HepG2 (cell line): Measurements from ENCODE around the gene RFFL. TPM values are rescaled to one million over a fixed set of nuclear protein-coding genes. Genes with fewer than 3 reads are reported as not detected.
A peak's percentile ranks its signal among the peaks of the same experiment; 100 is the strongest.

Experiments used
- AHR ChIP-seq: IDR thresholded peaks from 2 replicates; pipeline ENCODE4 v1.6.1; 2018; ENCODE audit warnings: missing genetic modification reagents, missing compliant biosample characterization
- BRD4 ChIP-seq: sonication (generic); formaldehyde crosslinking; IDR thresholded peaks from 2 replicates; pipeline ENCODE4 v1.4.0; 2020; ENCODE audit warnings: missing genetic modification reagents
- HMG20A ChIP-seq: IDR thresholded peaks from 2 replicates; pipeline ENCODE4 v1.6.1; 2016; ENCODE audit warnings: borderline replicate concordance
- HOXD1 ChIP-seq: sonication (generic); formaldehyde crosslinking; IDR thresholded peaks from 2 replicates; pipeline ENCODE4 v1.5.0; 2020; ENCODE audit warnings: missing genetic modification reagents
- KLF16 ChIP-seq, 2 experiments: sonication (generic) in 1 of 2; formaldehyde crosslinking in 1 of 2; IDR thresholded peaks; 2 replicates each; pipeline versions ENCODE4 v1.6.1 to v1.8.0; 2016 to 2023; ENCODE audit warnings: missing genetic modification reagents in 2 of 2, missing compliant biosample characterization in 1 of 2
- MAFF ChIP-seq: IDR thresholded peaks from 2 replicates; pipeline ENCODE4 v1.6.1; 2011; ENCODE audit warnings: low read depth, low read length, improper control_type of control experiment
- NCOA5 ChIP-seq: sonication (generic); formaldehyde crosslinking; IDR thresholded peaks from 2 replicates; pipeline ENCODE4 v1.4.0; 2020; ENCODE audit warnings: missing genetic modification reagents
- RELA ChIP-seq: sonication (generic); formaldehyde crosslinking; IDR thresholded peaks from 2 replicates; pipeline ENCODE4 v1.4.0; 2020; ENCODE audit warnings: missing genetic modification reagents
- REXO4 ChIP-seq: sonication (generic); formaldehyde crosslinking; IDR thresholded peaks from 2 replicates; pipeline ENCODE4 v1.8.0; 2022; ENCODE audit warnings: missing genetic modification reagents, mild to moderate bottlenecking, borderline replicate concordance
- SALL2 ChIP-seq: sonication (generic); formaldehyde crosslinking; IDR thresholded peaks from 2 replicates; pipeline ENCODE4 v1.8.1; 2023; ENCODE audit warnings: mild to moderate bottlenecking, missing genetic modification reagents, inconsistent platforms
- SIX4 ChIP-seq: sonication (generic); formaldehyde crosslinking; IDR thresholded peaks from 2 replicates; pipeline ENCODE4 v1.4.0; 2020; ENCODE audit warnings: missing genetic modification reagents
- SMAD9 ChIP-seq: sonication (generic); formaldehyde crosslinking; IDR thresholded peaks from 2 replicates; pipeline ENCODE4 v1.5.1; 2020; ENCODE audit warnings: mild to moderate bottlenecking, missing genetic modification reagents
- SOX6 ChIP-seq, 2 experiments: fragments of 450-650 bp in 1 of 2; sonication (generic) in 1 of 2; formaldehyde crosslinking in 1 of 2; IDR thresholded peaks; 2 replicates each; pipeline versions ENCODE4 v1.4.0 to v1.6.1; 2017 to 2020; ENCODE audit warnings: antibody characterized with exemption in 1 of 2, mild to moderate bottlenecking in 1 of 2, missing genetic modification reagents in 1 of 2
- TOE1 ChIP-seq: sonication (generic); formaldehyde crosslinking; IDR thresholded peaks from 2 replicates; pipeline ENCODE4 v1.4.0; 2020; ENCODE audit warnings: mild to moderate bottlenecking, missing genetic modification reagents
- YEATS2 ChIP-seq: sonication (generic); formaldehyde crosslinking; IDR thresholded peaks from 2 replicates; pipeline ENCODE4 v1.4.0; 2020; ENCODE audit warnings: missing genetic modification reagents, borderline replicate concordance
- ZBTB42 ChIP-seq: sonication (generic); formaldehyde crosslinking; IDR thresholded peaks from 2 replicates; pipeline ENCODE4 v1.5.0; 2020; ENCODE audit warnings: mild to moderate bottlenecking, missing genetic modification reagents
- ZFY ChIP-seq: sonication (generic); formaldehyde crosslinking; IDR thresholded peaks from 2 replicates; pipeline ENCODE4 v1.4.0; 2020; ENCODE audit warnings: missing genetic modification reagents
- ZNF335 ChIP-seq: sonication (generic); formaldehyde crosslinking; IDR thresholded peaks from 2 replicates; pipeline ENCODE4 v1.4.0; 2020; ENCODE audit warnings: missing genetic modification reagents
- ZNF724P ChIP-seq: sonication (generic); formaldehyde crosslinking; IDR thresholded peaks from 2 replicates; pipeline ENCODE4 v1.8.0; 2022; ENCODE audit warnings: missing genetic modification reagents, borderline replicate concordance
- ZNF781 ChIP-seq: sonication (generic); formaldehyde crosslinking; IDR thresholded peaks from 2 replicates; pipeline ENCODE4 v1.5.1; 2020; ENCODE audit warnings: borderline replicate concordance, mild to moderate bottlenecking, missing genetic modification reagents; ENCODE audit errors: not compliant biosample characterization
- ZSCAN21 ChIP-seq: sonication (generic); formaldehyde crosslinking; IDR thresholded peaks from 2 replicates; pipeline ENCODE4 v1.8.0; 2022; ENCODE audit warnings: mild to moderate bottlenecking, missing genetic modification reagents, moderate library complexity, borderline replicate concordance
- polyA plus RNA-seq, 8 experiments: library from polyadenylated mRNA; depleted of rRNA in 3 of 8; stranded (reverse) in 7 of 8; unstranded in 1 of 8; fragments of >200 nt; fragmentation: Illumina TruSeq in 4 of 8; extraction: Trizol in 4 of 8; gene quantifications; 2 replicates each; pipeline versions ENCODE4 v1.2.1 to v1.2.3, GENCODE V29; 2011 to 2016; ENCODE audit warnings: low read depth in 4 of 8, missing spikeins in 1 of 8, mixed read lengths in 1 of 8; ENCODE audit not compliant: insufficient read depth in 1 of 8
- total RNA-seq, 5 experiments: library from RNA; depleted of rRNA; stranded (reverse); fragments of >200 nt; fragmentation: Illumina TruSeq; extraction: Trizol; gene quantifications; 2 replicates each; pipeline ENCODE4 v1.2.3, GENCODE V29; 2016; ENCODE audit warnings: low read depth in 1 of 5
- TF ChIP-seq, protein P1 (sequence below): sonication (generic); formaldehyde crosslinking; IDR thresholded peaks from 2 replicates; pipeline ENCODE4 v1.4.0; 2020; ENCODE audit warnings: missing genetic modification reagents
- TF ChIP-seq, protein P2 (sequence below): IDR thresholded peaks from 2 replicates; pipeline ENCODE4 v1.6.1; 2016; ENCODE audit warnings: missing genetic modification reagents, missing compliant biosample characterization
- TF ChIP-seq, protein P3 (sequence below): sonication (generic); formaldehyde crosslinking; IDR thresholded peaks from 2 replicates; pipeline ENCODE4 v1.5.0; 2020; ENCODE audit warnings: mild to moderate bottlenecking, missing genetic modification reagents, borderline replicate concordance

RFFL gene
- total and polyA plus RNA-seq, 2 of the 13 experiments (the other 11 are each of a cell fraction or from before 2014, with no cell fraction given): 24.3 to 48.6 TPM

DNA sequence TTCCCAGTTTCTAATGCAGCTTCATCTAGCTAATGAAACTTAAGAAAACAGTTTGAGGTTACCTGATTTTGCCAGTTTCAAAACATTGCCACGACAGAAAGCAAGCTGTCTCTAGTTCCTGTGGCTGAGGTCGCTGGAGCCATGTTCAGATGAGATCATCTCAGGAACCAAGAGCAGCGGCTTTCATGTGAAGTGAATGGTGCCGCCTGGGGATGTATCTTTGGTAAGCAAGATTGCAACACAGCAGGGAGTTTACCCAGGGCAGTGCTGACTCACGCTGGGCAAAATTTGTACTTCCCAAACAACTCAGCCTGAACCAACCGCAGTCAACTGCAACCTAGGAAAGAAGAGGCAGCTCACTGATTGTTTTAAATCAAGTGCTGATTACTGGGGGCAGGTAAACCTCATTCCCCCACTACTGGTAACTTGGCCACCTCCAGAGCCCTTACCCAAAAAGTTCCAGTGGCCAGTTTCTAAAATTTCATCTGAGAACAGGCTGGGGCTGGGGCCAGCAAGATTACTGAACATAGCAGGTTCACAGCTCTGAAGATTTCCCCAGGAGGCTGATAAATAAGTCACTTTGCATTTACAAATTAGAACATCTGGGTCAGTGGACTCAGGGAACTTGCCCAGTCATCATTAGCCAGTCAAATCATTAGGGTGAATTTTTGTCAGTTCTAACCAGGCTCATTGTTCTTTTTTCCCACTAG, at the start of gene RFFL (continued):
- TF ChIP-seq YEATS2 (CRISPR knock-in tag): peak; percentile 46; the same call in 1 of the 2 replicates
- peak; percentile 54; the same call in 1 of the 2 replicates for TF ChIP-seq HMG20A
- peak; percentile 59; the same call in 1 of the 2 replicates for TF ChIP-seq ZNF335 (CRISPR knock-in tag)
- TF ChIP-seq BRD4 (CRISPR knock-in tag): peak; percentile 72; the same call in 1 of the 2 replicates
- TF ChIP-seq, protein P1, sequence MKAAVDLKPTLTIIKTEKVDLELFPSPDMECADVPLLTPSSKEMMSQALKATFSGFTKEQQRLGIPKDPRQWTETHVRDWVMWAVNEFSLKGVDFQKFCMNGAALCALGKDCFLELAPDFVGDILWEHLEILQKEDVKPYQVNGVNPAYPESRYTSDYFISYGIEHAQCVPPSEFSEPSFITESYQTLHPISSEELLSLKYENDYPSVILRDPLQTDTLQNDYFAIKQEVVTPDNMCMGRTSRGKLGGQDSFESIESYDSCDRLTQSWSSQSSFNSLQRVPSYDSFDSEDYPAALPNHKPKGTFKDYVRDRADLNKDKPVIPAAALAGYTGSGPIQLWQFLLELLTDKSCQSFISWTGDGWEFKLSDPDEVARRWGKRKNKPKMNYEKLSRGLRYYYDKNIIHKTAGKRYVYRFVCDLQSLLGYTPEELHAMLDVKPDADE (CRISPR knock-in tag): no peak
- no peak for TF ChIP-seq RELA (CRISPR knock-in tag)
- peak; percentile 75 for TF ChIP-seq HOXD1 (CRISPR knock-in tag)
- TF ChIP-seq SIX4: no peak
- no peak for TF ChIP-seq SMAD9
- no peak for TF ChIP-seq NCOA5
- TF ChIP-seq ZFY (CRISPR knock-in tag): peak; percentile 64
- peak; percentile 87 for TF ChIP-seq MAFF
- no peak for TF ChIP-seq ZBTB42 (CRISPR knock-in tag)
- TF ChIP-seq ZNF781 (CRISPR knock-in tag): no peak
- peak; percentile 65; the same call in 1 of the 2 replicates for TF ChIP-seq SALL2
- TF ChIP-seq ZNF724P (CRISPR knock-in tag): peak; percentile 32; the same call in 1 of the 2 replicates
- TF ChIP-seq TOE1 (CRISPR knock-in tag): no peak
- peak; percentile 92 for TF ChIP-seq ZSCAN21 (CRISPR knock-in tag)
- TF ChIP-seq REXO4 (CRISPR knock-in tag): no peak
- TF ChIP-seq, protein P2, sequence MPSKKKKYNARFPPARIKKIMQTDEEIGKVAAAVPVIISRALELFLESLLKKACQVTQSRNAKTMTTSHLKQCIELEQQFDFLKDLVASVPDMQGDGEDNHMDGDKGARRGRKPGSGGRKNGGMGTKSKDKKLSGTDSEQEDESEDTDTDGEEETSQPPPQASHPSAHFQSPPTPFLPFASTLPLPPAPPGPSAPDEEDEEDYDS (CRISPR knock-in tag): peak; percentile 58
- TF ChIP-seq, protein P3, sequence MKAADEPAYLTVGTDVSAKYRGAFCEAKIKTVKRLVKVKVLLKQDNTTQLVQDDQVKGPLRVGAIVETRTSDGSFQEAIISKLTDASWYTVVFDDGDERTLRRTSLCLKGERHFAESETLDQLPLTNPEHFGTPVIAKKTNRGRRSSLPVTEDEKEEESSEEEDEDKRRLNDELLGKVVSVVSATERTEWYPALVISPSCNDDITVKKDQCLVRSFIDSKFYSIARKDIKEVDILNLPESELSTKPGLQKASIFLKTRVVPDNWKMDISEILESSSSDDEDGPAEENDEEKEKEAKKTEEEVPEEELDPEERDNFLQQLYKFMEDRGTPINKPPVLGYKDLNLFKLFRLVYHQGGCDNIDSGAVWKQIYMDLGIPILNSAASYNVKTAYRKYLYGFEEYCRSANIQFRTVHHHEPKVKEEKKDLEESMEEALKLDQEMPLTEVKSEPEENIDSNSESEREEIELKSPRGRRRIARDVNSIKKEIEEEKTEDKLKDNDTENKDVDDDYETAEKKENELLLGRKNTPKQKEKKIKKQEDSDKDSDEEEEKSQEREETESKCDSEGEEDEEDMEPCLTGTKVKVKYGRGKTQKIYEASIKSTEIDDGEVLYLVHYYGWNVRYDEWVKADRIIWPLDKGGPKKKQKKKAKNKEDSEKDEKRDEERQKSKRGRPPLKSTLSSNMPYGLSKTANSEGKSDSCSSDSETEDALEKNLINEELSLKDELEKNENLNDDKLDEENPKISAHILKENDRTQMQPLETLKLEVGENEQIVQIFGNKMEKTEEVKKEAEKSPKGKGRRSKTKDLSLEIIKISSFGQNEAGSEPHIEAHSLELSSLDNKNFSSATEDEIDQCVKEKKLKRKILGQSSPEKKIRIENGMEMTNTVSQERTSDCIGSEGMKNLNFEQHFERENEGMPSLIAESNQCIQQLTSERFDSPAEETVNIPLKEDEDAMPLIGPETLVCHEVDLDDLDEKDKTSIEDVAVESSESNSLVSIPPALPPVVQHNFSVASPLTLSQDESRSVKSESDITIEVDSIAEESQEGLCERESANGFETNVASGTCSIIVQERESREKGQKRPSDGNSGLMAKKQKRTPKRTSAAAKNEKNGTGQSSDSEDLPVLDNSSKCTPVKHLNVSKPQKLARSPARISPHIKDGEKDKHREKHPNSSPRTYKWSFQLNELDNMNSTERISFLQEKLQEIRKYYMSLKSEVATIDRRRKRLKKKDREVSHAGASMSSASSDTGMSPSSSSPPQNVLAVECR (CRISPR knock-in tag): peak; percentile 82; the same call in 1 of the 2 replicates
- peak in 1 of 2 experiments; percentile 73; a peak in 2 of 4 replicates for TF ChIP-seq KLF16 (CRISPR knock-in tag; IDR thresholded peaks at IDR 0.05)
- no peak for TF ChIP-seq SOX6 (IDR thresholded peaks at IDR 0.05)
- peak; percentile 89 for TF ChIP-seq SOX6 (CRISPR knock-in tag; IDR thresholded peaks at IDR 0.05)
- no peak for TF ChIP-seq AHR (CRISPR knock-in tag)
